GM12873 (cell line): ENCODE measurements around the gene TAS2R8.

Experiments
- TF ChIP-seq, protein P1 (sequence below): IDR thresholded peaks from 2 replicates; pipeline ENCODE4 v1.5.1; 2012; ENCODE audit warnings: low read depth, mild to moderate bottlenecking, moderate library complexity, low read length, control low read depth; ENCODE audit not compliant: insufficient read depth; ENCODE audit errors: missing control alignments

Gene TAS2R8

DNA sequence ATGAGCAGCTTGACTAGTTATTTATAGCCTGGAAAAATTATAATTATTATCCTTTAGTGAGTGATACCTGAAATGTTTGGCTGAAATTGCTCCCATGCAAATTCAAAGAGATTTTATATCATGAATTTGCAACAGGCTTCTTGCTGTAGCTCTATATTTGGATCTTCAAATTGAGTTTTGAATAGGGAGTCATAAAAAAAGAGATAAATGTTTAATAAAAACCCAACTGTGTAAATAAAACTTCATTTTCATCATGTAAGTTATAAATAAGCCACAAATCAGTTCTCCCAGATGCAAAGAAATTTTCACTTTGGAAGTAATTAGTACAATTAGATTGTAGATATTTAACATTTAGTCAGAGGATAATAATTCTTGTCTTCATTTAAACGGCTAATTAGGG lies at the start of gene TAS2R8:
TAS2R8 (minus strand) TSS at position 101 of the 400 bp plus-strand sequence. CDS start 306 bp downstream, outside the sequence.
- TF ChIP-seq, protein P1, sequence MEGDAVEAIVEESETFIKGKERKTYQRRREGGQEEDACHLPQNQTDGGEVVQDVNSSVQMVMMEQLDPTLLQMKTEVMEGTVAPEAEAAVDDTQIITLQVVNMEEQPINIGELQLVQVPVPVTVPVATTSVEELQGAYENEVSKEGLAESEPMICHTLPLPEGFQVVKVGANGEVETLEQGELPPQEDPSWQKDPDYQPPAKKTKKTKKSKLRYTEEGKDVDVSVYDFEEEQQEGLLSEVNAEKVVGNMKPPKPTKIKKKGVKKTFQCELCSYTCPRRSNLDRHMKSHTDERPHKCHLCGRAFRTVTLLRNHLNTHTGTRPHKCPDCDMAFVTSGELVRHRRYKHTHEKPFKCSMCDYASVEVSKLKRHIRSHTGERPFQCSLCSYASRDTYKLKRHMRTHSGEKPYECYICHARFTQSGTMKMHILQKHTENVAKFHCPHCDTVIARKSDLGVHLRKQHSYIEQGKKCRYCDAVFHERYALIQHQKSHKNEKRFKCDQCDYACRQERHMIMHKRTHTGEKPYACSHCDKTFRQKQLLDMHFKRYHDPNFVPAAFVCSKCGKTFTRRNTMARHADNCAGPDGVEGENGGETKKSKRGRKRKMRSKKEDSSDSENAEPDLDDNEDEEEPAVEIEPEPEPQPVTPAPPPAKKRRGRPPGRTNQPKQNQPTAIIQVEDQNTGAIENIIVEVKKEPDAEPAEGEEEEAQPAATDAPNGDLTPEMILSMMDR = no peak

GRCh38 chr12:10855807-10856206 lies 48.7 kb upstream of the TAS2R8 start:
- TF ChIP-seq, protein P1 = no peak

DNA sequence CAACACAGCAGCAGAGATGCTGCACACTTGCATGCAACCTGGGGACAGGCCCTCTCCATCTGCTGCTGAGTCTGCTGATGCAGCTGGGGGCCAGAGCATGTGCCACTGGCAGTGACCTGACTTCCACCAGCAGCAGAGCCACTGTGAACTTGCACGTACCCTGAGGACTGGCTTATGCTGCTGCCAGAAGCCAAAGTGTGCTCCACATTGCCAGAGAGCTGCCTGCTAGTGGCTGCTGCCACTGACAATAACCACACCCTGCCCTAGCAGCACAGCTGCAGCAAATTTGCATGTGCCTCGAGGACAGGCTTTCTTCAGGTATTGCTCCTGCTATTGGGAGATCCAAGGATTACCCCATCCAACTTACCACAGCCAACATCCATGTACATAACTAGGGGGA lies 46.7 kb upstream of the TAS2R8 start:
- TF ChIP-seq, protein P1 = no peak

DNA sequence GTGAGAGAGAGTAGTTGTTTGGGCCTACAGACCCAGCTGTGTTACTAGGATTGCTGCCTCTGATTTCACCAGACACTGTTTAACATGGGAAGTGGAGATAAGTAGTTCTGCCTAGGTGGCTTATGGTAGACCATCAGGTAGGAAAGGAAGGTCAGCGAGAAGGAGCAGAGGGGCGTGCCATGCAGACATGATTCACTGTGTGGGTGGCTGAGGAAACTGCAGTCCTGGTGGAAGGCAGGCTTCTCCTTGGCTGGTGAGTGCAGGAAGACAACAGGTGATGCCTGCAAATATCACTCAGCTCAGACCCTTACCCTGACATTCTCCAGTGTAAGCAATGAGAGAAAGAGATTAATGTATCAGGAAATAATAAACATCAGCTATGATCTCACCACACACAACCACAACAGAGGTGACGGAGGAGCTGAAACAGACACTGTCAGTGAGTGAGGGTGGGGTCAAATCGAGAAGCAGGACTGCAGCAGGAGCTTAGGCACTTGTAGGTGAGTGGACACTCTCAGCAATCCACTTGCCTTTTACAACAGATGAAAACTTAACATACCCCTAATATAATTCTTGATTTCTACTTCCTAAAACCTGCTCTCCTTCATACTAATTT lies 44.3 kb upstream of the TAS2R8 start:
- TF ChIP-seq, protein P1 = no peak

- TF ChIP-seq, protein P1 = no peak
These were observed 42.4 kb upstream of the TAS2R8 start, which contains the start of gene PRR4 for GRCh38 chr12:10849425-10849878. Gene PRR4 (minus strand): TSS chr12:10849475. CDS start chr12:10849437, 38 bp downstream.

GRCh38 chr12:10847744-10848143 lies 40.7 kb upstream of the TAS2R8 start:
- TF ChIP-seq, protein P1 = no peak

GRCh38 chr12:10842862-10843261 lies 35.8 kb upstream of the TAS2R8 start:
- TF ChIP-seq, protein P1 = no peak
